HCT116 (cell line): Measurements from ENCODE around the gene KCTD18. TPM values are rescaled to one million over a fixed set of nuclear protein-coding genes. Genes with fewer than 3 reads are reported as not detected.

ENCODE experiments used
- ATAC-seq: fragments of 200-7000 bp; cut with Tn5 transposase; 2 replicates; pipeline ENCODE4 v1.9.1; 2020; ENCODE audit warnings: mild to moderate bottlenecking, moderate library complexity
- BruUV-seq: library from RNA; stranded (reverse); fragments of 400-500 nt; replicated peaks from 2 replicates; lab custom pipeline; 2021; lab: Mats Ljungman, UMichigan
- CTCF ChIA-PET: fragments of 300-600 bp; sonication (Branson Sonifier 250); formaldehyde crosslinking; loops from one replicate; lab custom pipeline; 2021; ENCODE audit warnings: antibody characterized with exemption; lab: Charles Lee
- POLR2A ChIA-PET: fragments of 300-600, 350-600 bp; sonication (Branson Sonifier 250); formaldehyde crosslinking; loops from one replicate; lab custom pipeline; 2021; ENCODE audit warnings: antibody characterized with exemption; lab: Charles Lee
- RAD21 ChIA-PET, 2 experiments: fragments of 300-600 bp; sonication (Branson Sonifier 250); formaldehyde crosslinking; loops; one replicate each; lab custom pipeline; 2023; ENCODE audit warnings: low total read pairs in 2 of 2; ENCODE audit not compliant: uncharacterized antibody in 2 of 2, unreplicated experiment in 2 of 2, low non-redundant PET in 1 of 2; lab: Charles Lee
- DNase-seq: peaks from one replicate; pipeline ENCODE4 v3.0.0-alpha.2; 2010; ENCODE audit warnings: low read depth, low spot score
- H2AFZ ChIP-seq: fragments of 200-600 bp; shearing (Covaris generic), sonication (generic); 2 replicates; pipeline ENCODE4 v1.6.1; 2017; ENCODE audit warnings: low read depth, mixed run types, mixed read lengths, antibody characterized with exemption, low read length; ENCODE audit not compliant: poor library complexity, severe bottlenecking
- H3K27ac ChIP-seq: 2 replicates; pipeline ENCODE4 v1.5.1; 2012; ENCODE audit warnings: low read depth, low read length
- H3K27me3 ChIP-seq: fragments of 200-600 bp; sonication (generic); 2 replicates; pipeline ENCODE4 v1.6.1; 2016; ENCODE audit warnings: mixed run types, low read length, mixed read lengths; ENCODE audit not compliant: insufficient read depth
- H3K36me3 ChIP-seq, 2 experiments: fragments of 200-500 bp in 1 of 2; fragments of 200-600 bp in 1 of 2; sonication (Bioruptor generic) in 1 of 2; sonication (generic) in 1 of 2; 2 replicates each; pipeline versions ENCODE4 v1.5.1 to v1.6.1; 2014 to 2016; ENCODE audit warnings: low read length in 2 of 2, inconsistent platforms in 1 of 2, mixed read lengths in 1 of 2, mixed run types in 1 of 2; ENCODE audit not compliant: insufficient read depth in 2 of 2, control insufficient read depth in 1 of 2
- H3K4me1 ChIP-seq, 2 experiments: fragments of 200-600 bp in 1 of 2; sonication (generic) in 1 of 2; 2 replicates each; pipeline versions ENCODE4 v1.5.1 to v1.6.1; 2012 to 2017; ENCODE audit warnings: low read length in 2 of 2, inconsistent platforms in 1 of 2, mild to moderate bottlenecking in 1 of 2, mixed read lengths in 1 of 2, mixed run types in 1 of 2, moderate library complexity in 1 of 2; ENCODE audit not compliant: insufficient read depth in 2 of 2, control insufficient read depth in 1 of 2
- H3K4me2 ChIP-seq: fragments of 200-600 bp; sonication (generic); 2 replicates; pipeline ENCODE4 v1.6.1; 2017; ENCODE audit warnings: mixed run types, low read length, mixed read lengths
- H3K4me3 ChIP-seq, 2 experiments: fragments of 200-600 bp in 1 of 2; sonication (generic) in 1 of 2; replicated peaks in 1 of 2; 2 replicates each; pipeline ENCODE4 v1.5.1; 2011 to 2016; ENCODE audit warnings: low read length in 2 of 2, control low read depth in 1 of 2, low read depth in 1 of 2, mild to moderate bottlenecking in 1 of 2, mixed read lengths in 1 of 2, mixed run types in 1 of 2
- H3K79me2 ChIP-seq: fragments of 200-600 bp; sonication (generic); 2 replicates; pipeline ENCODE4 v1.6.1; 2017; ENCODE audit warnings: mild to moderate bottlenecking, mixed run types, low read length, moderate library complexity, mixed read lengths; ENCODE audit not compliant: insufficient read depth
- H3K9ac ChIP-seq: fragments of 200-600 bp; sonication (generic); 2 replicates; pipeline ENCODE4 v1.6.1; 2016; ENCODE audit warnings: low read length, mixed read lengths
- H3K9me2 ChIP-seq: fragments of 200-600 bp; sonication (generic), shearing (Covaris generic); 2 replicates; pipeline ENCODE4 v1.6.1; 2017; ENCODE audit warnings: mixed run types, mild to moderate bottlenecking, moderate library complexity; ENCODE audit not compliant: insufficient read depth
- H3K9me3 ChIP-seq, 2 experiments: fragments of 200-500 bp in 1 of 2; fragments of 200-600 bp in 1 of 2; sonication (Bioruptor generic) in 1 of 2; sonication (generic) in 1 of 2; 2 replicates each; pipeline ENCODE4 v1.6.1; 2014 to 2017; ENCODE audit warnings: low read length in 2 of 2, mixed read lengths in 2 of 2, inconsistent platforms in 1 of 2, low read depth in 1 of 2, mild to moderate bottlenecking in 1 of 2, mixed run types in 1 of 2, moderate library complexity in 1 of 2; ENCODE audit not compliant: control insufficient read depth in 1 of 2, insufficient read depth in 1 of 2
- H4K20me1 ChIP-seq: fragments of 200-600 bp; sonication (generic), shearing (Covaris generic); 2 replicates; pipeline ENCODE4 v1.6.1; 2017; ENCODE audit warnings: mixed run types, mild to moderate bottlenecking, moderate library complexity; ENCODE audit not compliant: insufficient read depth
- FOSL1 ChIP-seq: IDR thresholded peaks from 2 replicates; pipeline ENCODE4 v1.6.1; 2012; ENCODE audit warnings: low read depth
- POLR2AphosphoS5 ChIP-seq: IDR thresholded peaks from 2 replicates; pipeline ENCODE4 v1.6.1; 2011; ENCODE audit warnings: mild to moderate bottlenecking, low read depth, low read length, moderate library complexity
- RAD21 ChIP-seq: IDR thresholded peaks from 2 replicates; pipeline ENCODE4 v1.6.1; 2012; ENCODE audit warnings: low read depth, mild to moderate bottlenecking
- ZFX ChIP-seq: fragments of 450-650 bp; IDR thresholded peaks from 2 replicates; pipeline ENCODE4 v1.6.1; 2017
- intact Hi-C: fragments of 100-400 bp; cut with micrococcal nuclease; formaldehyde crosslinking; loops from 2 replicates; pipeline ENCODE4 v1.10.0; 2022
- total RNA-seq: library from RNA; stranded (reverse); gene quantifications from one replicate; pipeline ENCODE4 v1.2.1, GENCODE V29; 2021; ENCODE audit not compliant: unreplicated experiment
- TF ChIP-seq, protein P1 (sequence below): IDR thresholded peaks from 2 replicates; pipeline ENCODE4 v1.6.1; 2012; ENCODE audit warnings: low read depth
- TF ChIP-seq, protein P2 (sequence below): IDR thresholded peaks from 2 replicates; pipeline ENCODE4 v1.6.1; 2011; ENCODE audit warnings: mild to moderate bottlenecking, low read length, moderate library complexity; ENCODE audit not compliant: insufficient replicate concordance; ENCODE audit errors: extremely low read depth

KCTD18 gene
- total RNA-seq, 1 experiment from 2014 or later: 12.8 TPM

DNA sequence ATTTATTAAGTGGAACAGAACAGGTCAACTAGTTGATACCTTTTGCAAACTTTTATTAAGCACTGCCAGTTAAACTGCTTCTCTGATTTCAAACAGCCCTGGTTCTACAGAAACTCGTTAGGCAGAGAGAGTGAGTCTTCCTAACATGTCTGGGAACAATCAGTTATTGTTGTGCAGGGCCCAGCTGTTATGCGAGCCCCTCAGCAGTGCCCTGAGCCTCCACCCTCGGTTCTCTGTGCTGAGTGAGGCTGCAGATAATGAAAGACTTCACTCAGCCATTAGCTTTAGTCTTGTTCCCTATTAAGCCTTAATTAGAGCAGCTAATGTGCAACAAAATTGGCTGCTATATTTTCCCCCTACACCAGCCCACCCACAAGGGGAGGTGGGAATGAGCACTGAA, 39.6 kb downstream of the KCTD18 start:
- no TSS peak for BruUV-seq
- Histone ChIP-seq H4K20me1 (no peaks in the 10 kb centered on the region), H3K4me1 (no peaks in the 10 kb centered on the region), H3K9ac (no peak overlapping the region), H3K9me2 (no peaks in the 10 kb centered on the region), H3K4me2 (no peak overlapping the region), H3K4me3 (no peak overlapping the region), H2AFZ (no peak overlapping the region), H3K79me2 (no peaks in the 10 kb centered on the region)
- no peak for ATAC-seq
- CTCF ChIA-PET: interaction anchor here (0.6 to 1.5 kb wide), 4 partner anchors 11 to 490 kb away, joined by 3 to 9 read pairs (median 6); no protein-coding TSS in a partner anchor
- no peak for TF ChIP-seq ZFX
- no peak for TF ChIP-seq FOSL1
- no peak for TF ChIP-seq POLR2AphosphoS5
- TF ChIP-seq RAD21: no peak
- TF ChIP-seq, protein P1, sequence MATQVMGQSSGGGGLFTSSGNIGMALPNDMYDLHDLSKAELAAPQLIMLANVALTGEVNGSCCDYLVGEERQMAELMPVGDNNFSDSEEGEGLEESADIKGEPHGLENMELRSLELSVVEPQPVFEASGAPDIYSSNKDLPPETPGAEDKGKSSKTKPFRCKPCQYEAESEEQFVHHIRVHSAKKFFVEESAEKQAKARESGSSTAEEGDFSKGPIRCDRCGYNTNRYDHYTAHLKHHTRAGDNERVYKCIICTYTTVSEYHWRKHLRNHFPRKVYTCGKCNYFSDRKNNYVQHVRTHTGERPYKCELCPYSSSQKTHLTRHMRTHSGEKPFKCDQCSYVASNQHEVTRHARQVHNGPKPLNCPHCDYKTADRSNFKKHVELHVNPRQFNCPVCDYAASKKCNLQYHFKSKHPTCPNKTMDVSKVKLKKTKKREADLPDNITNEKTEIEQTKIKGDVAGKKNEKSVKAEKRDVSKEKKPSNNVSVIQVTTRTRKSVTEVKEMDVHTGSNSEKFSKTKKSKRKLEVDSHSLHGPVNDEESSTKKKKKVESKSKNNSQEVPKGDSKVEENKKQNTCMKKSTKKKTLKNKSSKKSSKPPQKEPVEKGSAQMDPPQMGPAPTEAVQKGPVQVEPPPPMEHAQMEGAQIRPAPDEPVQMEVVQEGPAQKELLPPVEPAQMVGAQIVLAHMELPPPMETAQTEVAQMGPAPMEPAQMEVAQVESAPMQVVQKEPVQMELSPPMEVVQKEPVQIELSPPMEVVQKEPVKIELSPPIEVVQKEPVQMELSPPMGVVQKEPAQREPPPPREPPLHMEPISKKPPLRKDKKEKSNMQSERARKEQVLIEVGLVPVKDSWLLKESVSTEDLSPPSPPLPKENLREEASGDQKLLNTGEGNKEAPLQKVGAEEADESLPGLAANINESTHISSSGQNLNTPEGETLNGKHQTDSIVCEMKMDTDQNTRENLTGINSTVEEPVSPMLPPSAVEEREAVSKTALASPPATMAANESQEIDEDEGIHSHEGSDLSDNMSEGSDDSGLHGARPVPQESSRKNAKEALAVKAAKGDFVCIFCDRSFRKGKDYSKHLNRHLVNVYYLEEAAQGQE: no peak
- TF ChIP-seq, protein P2, sequence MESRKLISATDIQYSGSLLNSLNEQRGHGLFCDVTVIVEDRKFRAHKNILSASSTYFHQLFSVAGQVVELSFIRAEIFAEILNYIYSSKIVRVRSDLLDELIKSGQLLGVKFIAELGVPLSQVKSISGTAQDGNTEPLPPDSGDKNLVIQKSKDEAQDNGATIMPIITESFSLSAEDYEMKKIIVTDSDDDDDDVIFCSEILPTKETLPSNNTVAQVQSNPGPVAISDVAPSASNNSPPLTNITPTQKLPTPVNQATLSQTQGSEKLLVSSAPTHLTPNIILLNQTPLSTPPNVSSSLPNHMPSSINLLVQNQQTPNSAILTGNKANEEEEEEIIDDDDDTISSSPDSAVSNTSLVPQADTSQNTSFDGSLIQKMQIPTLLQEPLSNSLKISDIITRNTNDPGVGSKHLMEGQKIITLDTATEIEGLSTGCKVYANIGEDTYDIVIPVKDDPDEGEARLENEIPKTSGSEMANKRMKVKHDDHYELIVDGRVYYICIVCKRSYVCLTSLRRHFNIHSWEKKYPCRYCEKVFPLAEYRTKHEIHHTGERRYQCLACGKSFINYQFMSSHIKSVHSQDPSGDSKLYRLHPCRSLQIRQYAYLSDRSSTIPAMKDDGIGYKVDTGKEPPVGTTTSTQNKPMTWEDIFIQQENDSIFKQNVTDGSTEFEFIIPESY: no peak
- TF ChIP-seq, all 23 proteins: peak for 0
- Histone ChIP-seq H3K27ac (no peak overlapping the region), H3K36me3 (peaks cover 14 to 30% of the 10 kb centered on the region in 2 experiments; a peak in 2 of 4 replicates), H3K9me3 (no peaks in the 10 kb centered on the region), H3K27me3 (no peaks in the 10 kb centered on the region)
- intact Hi-C loops: loop anchor here (5.0 kb wide), 1 partner anchor 163 kb away; the partner anchor contains the start of gene SPATS2L
- DNase-seq: no peak
- ChIA-PET RAD21 (interaction anchor here in 1 of 2 experiments (1.1 kb wide), 1 partner anchor 496 kb away, joined by 4 read pairs; no protein-coding TSS in a partner anchor), POLR2A (no interaction called here)
